HepG2 (cell line): ENCODE data around the gene HYAL1. TPM values are rescaled to one million over a fixed set of nuclear protein-coding genes. Genes with fewer than 3 reads are reported as not detected.
A peak's percentile ranks its signal among the peaks of the same experiment; 100 is the strongest.

ENCODE experiments used
- ATAC-seq: fragments of 200-7000 bp; cut with Tn5 transposase; 3 replicates; pipeline ENCODE4 v1.9.1; 2020; ENCODE audit warnings: mild to moderate bottlenecking, moderate library complexity
- BruUV-seq: library from RNA; stranded (reverse); fragments of 400-500 nt; replicated peaks from 2 replicates; lab custom pipeline; 2021; lab: Mats Ljungman, UMichigan
- CTCF ChIA-PET: fragments of 300-600 bp; formaldehyde crosslinking; extraction: SDS; loops from one replicate; lab custom pipeline; 2021; ENCODE audit warnings: low total read pairs, inconsistent platforms, low intra/inter-chr PET ratio; lab: Yijun Ruan, JAX
- POLR2A ChIA-PET: fragments of 350-600 bp; sonication (Branson Sonifier 250); formaldehyde crosslinking; loops from one replicate; lab custom pipeline; 2020; ENCODE audit warnings: antibody characterized with exemption, inconsistent platforms; lab: Yijun Ruan, JAX
- DNase-seq: peaks from one replicate; pipeline ENCODE4 v3.0.0-alpha.2; 2015; ENCODE audit warnings: low spot score
- FAIRE-seq: peaks from 3 replicates; lab custom pipeline; 2011; peaks lifted over from hg19 to GRCh38; lab: Jason Lieb, UNC
- H2AFZ ChIP-seq: one replicate; pipeline ENCODE4 v1.6.1; 2011; ENCODE audit warnings: low read length, inconsistent platforms
- H3K27ac ChIP-seq: fragments of 300-600 bp; 3 replicates; pipeline ENCODE4 v1.8.0; 2011; ENCODE audit warnings: mixed run types, mild to moderate bottlenecking, mixed read lengths, low read length, inconsistent platforms; ENCODE audit not compliant: insufficient read depth; ENCODE audit errors: extremely low read length
- H3K27me3 ChIP-seq, 2 experiments: fragments of 200-600 bp in 1 of 2; 2 replicates in 1 of 2; 3 replicates in 1 of 2; pipeline versions ENCODE4 v1.6.0 to v1.8.0; 2011; ENCODE audit warnings: low read length in 2 of 2, mild to moderate bottlenecking in 2 of 2, moderate library complexity in 2 of 2, inconsistent platforms in 1 of 2; ENCODE audit not compliant: insufficient read depth in 2 of 2, control insufficient read depth in 1 of 2
- H3K36me3 ChIP-seq, 2 experiments: fragments of 200-600 bp in 1 of 2; replicated peaks in 1 of 2; 2 replicates in 1 of 2; 3 replicates in 1 of 2; pipeline versions ENCODE4 v1.5.1 to v1.8.0; 2011; ENCODE audit warnings: low read length in 2 of 2, inconsistent platforms in 1 of 2; ENCODE audit not compliant: insufficient read depth in 2 of 2, control insufficient read depth in 1 of 2
- H3K4me1 ChIP-seq: 2 replicates; pipeline ENCODE4 v1.5.1; 2012; ENCODE audit warnings: low read length, inconsistent platforms; ENCODE audit not compliant: insufficient read depth
- H3K4me2 ChIP-seq: 2 replicates; pipeline ENCODE4 v1.6.0; 2011; ENCODE audit warnings: low read depth, low read length, inconsistent platforms
- H3K4me3 ChIP-seq, 3 experiments: fragments of 200-600 bp in 1 of 3; sonication (generic), shearing (Covaris generic) in 1 of 3; replicated peaks in 1 of 3; 2 replicates each; pipeline ENCODE4 v1.5.1; 2011 to 2016; ENCODE audit warnings: low read length in 3 of 3, inconsistent platforms in 2 of 3, low read depth in 2 of 3, mild to moderate bottlenecking in 2 of 3, control low read depth in 1 of 3, mixed read lengths in 1 of 3; ENCODE audit not compliant: insufficient read depth in 1 of 3
- H3K79me2 ChIP-seq: one replicate; pipeline ENCODE4 v1.6.1; 2011; ENCODE audit warnings: low read length, inconsistent platforms; ENCODE audit not compliant: insufficient read depth
- H3K9ac ChIP-seq: 2 replicates; pipeline ENCODE4 v1.6.0; 2011; ENCODE audit warnings: mild to moderate bottlenecking, low read depth, low read length, inconsistent platforms; ENCODE audit not compliant: insufficient read depth
- H3K9me3 ChIP-seq: 2 replicates; pipeline ENCODE4 v1.5.1; 2012; ENCODE audit warnings: mild to moderate bottlenecking, low read length
- H4K20me1 ChIP-seq: 2 replicates; pipeline ENCODE4 v1.6.0; 2011; ENCODE audit warnings: inconsistent platforms, mild to moderate bottlenecking, low read length, moderate library complexity; ENCODE audit not compliant: insufficient read depth
- ARNTL ChIP-seq: sonication (generic); formaldehyde crosslinking; IDR thresholded peaks from 2 replicates; pipeline ENCODE4 v1.4.0; 2020; ENCODE audit warnings: mild to moderate bottlenecking, missing genetic modification reagents
- RAD51 ChIP-seq: fragments of 450-650 bp; IDR thresholded peaks from 2 replicates; pipeline ENCODE4 v1.6.1; 2016; ENCODE audit warnings: borderline replicate concordance
- SMARCE1 ChIP-seq: fragments of 450-650 bp; IDR thresholded peaks from 2 replicates; pipeline ENCODE4 v1.6.1; 2017; ENCODE audit warnings: borderline replicate concordance
- ZNF292 ChIP-seq: sonication (generic); formaldehyde crosslinking; IDR thresholded peaks from 2 replicates; pipeline ENCODE4 v1.8.1; 2022; ENCODE audit warnings: mild to moderate bottlenecking, low read depth, missing genetic modification reagents, borderline replicate concordance
- ZNF629 ChIP-seq: sonication (generic); formaldehyde crosslinking; conservative IDR thresholded peaks from 2 replicates; pipeline ENCODE4 v1.5.0; 2020; ENCODE audit warnings: missing genetic modification reagents
- WGBS: methylation state at CpG from one replicate; pipeline ENCODE4 v1.1.6; 2017; ENCODE audit warnings: low lambda C conversion rate; 5-methylcytosine and 5-hydroxymethylcytosine counted together
- in situ Hi-C: cut with HindIII; loops from 2 replicates; pipeline ENCODE4 v1.10.0; 2017; ENCODE audit warnings: low pct_unique_long_range_greater_than_20kb; ENCODE audit not compliant: extremely low pct_ligation_motif_present
- intact Hi-C: fragments of 100-400 bp; cut with micrococcal nuclease; formaldehyde crosslinking; loops from one replicate; pipeline ENCODE4 v1.10.0; 2022; ENCODE audit not compliant: unreplicated experiment
- polyA plus RNA-seq, 8 experiments: library from polyadenylated mRNA; depleted of rRNA in 3 of 8; stranded (reverse) in 7 of 8; unstranded in 1 of 8; fragments of >200 nt; fragmentation: Illumina TruSeq in 4 of 8; extraction: Trizol in 4 of 8; gene quantifications; 2 replicates each; pipeline versions ENCODE4 v1.2.1 to v1.2.3, GENCODE V29; 2011 to 2016; ENCODE audit warnings: low read depth in 4 of 8, missing spikeins in 1 of 8, mixed read lengths in 1 of 8; ENCODE audit not compliant: insufficient read depth in 1 of 8
- total RNA-seq, 5 experiments: library from RNA; depleted of rRNA; stranded (reverse); fragments of >200 nt; fragmentation: Illumina TruSeq; extraction: Trizol; gene quantifications; 2 replicates each; pipeline ENCODE4 v1.2.3, GENCODE V29; 2016; ENCODE audit warnings: low read depth in 1 of 5
- TF ChIP-seq, protein P1 (sequence below): sonication (generic); formaldehyde crosslinking; IDR thresholded peaks from 2 replicates; pipeline ENCODE4 v1.5.1; 2020; ENCODE audit warnings: mild to moderate bottlenecking, missing genetic modification reagents, borderline replicate concordance

HYAL1 gene
- total and polyA plus RNA-seq, 2 of the 13 experiments (the other 11 are each of a cell fraction or from before 2014, with no cell fraction given) = 76.5 to 193 TPM

DNA sequence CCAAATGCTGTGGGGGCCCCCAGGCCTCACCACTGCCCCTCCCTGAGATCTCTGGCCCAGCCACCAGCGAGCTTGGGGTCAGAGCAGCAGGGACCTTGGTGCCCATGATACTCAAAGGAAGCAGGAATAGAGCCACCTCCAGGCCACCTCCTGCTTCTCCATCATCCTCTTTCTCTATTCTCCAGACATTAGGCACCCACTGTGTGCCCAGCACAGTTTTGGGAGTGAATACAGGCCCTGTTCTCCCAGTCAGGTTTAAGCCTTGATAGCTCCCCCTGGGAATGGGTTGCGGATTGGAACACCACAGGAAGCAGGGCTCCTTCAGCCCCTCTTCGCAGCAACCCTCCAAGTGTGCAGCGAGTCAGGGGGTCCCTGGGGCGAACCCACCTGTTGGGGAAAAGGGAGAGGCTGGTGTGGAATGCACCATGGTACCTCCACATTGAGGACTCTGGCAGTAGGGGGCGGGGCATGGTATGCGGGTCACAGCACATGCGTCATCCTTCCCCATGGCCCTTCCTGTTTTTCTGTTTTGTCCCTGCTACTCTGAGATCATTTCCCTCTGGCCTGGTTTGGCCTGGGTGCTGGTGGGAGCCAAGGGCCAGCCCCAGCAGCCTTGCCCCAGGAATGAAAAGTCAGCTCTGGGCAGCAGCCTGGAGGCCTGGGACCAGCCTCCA lies 48.7 kb downstream of the HYAL1 start (continued):
- TF ChIP-seq ZNF292 (CRISPR knock-in tag) (no peak), ARNTL (CRISPR knock-in tag) (no peak)

DNA sequence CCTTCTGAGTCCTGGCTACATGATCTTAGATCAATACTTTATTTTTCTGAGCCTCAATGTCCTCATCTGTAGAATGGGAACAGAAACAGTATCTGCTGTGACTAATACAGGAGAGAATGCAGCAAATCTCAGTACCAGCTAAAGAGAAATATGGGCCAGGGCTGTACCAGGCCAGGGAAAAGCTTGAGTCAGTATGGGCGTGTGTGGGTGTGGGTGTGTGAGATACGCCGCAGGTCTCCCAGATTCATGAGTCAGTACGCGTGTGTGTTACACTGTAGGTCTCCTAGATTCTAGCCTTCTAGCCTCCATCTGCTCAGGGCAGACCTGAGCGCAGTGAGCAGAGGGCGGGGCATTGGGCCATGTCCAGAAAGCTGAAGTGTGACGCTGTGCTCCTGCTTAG lies 52.2 kb downstream of the HYAL1 start:
- peaks cover 5 to 20% of the 10 kb centered on the region in 2 experiments; a peak in 4 of 5 replicates for H3K36me3 ChIP-seq
- intact Hi-C loops (no loop called here), in situ Hi-C loops (no loop called here)
- no peak overlapping the region for H3K4me2 ChIP-seq
- no peak overlapping the region for H3K9ac ChIP-seq
- 98% methylated on average over 8 of the region's 8 CpGs for WGBS
- FAIRE-seq (no peak), DNase-seq (no peak), ATAC-seq (no peak)
- no peaks in the 10 kb centered on the region for H3K9me3 ChIP-seq
- H3K27ac ChIP-seq = no peak overlapping the region
- POLR2A ChIA-PET = interaction anchor here (1.2 to 3.2 kb wide), 2 partner anchors 9 to 15 kb away, joined by 7 to 12 read pairs; partner anchors contain the start of gene GNAI2
- no peaks in the 10 kb centered on the region for H3K27me3 ChIP-seq
- CTCF ChIA-PET = no interaction called here
- H4K20me1 ChIP-seq = no peaks in the 10 kb centered on the region
- H3K4me1 ChIP-seq = peaks cover 16% of the 10 kb centered on the region
- peaks cover 19% of the 10 kb centered on the region for H3K79me2 ChIP-seq
- no peak overlapping the region for H3K4me3 ChIP-seq
- H2AFZ ChIP-seq = no peak overlapping the region
- no TSS peak for BruUV-seq
- TF ChIP-seq ZNF629 (CRISPR knock-in tag) (peak; percentile 76), SMARCE1 (no peak)
- TF ChIP-seq, all 625 proteins: peak for 1

DNA sequence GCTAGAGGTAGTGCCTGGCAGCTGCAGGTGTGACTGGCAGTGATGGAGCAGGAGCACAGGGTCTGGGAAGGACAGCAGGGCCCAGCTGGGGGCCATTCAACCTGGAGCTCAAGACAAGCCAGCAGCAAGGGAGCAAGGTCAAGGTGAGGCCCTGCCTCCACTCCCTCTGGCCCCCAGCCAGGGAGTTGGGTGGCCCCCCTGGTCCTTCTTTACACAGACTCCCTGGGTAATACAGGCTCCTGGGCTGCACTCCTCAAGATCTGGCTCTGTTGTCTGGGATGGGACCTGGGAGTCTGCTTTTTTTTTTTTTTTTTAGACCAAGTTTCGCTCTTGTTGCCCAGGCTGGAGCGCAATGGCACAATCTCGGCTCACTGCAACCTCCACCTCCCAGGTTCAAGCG lies 52.9 kb downstream of the HYAL1 start:
- Histone ChIP-seq H3K36me3 (peaks cover 4 to 18% of the 10 kb centered on the region in 2 experiments; a peak in 4 of 5 replicates), H2AFZ (no peak overlapping the region), H4K20me1 (no peaks in the 10 kb centered on the region), H3K4me1 (peaks cover 23% of the 10 kb centered on the region), H3K27ac (no peak overlapping the region), H3K4me3 (no peak overlapping the region), H3K79me2 (peaks cover 20% of the 10 kb centered on the region), H3K4me2 (no peak overlapping the region), H3K9me3 (no peaks in the 10 kb centered on the region), H3K9ac (no peak overlapping the region), H3K27me3 (no peaks in the 10 kb centered on the region)
- intact Hi-C loops (no loop called here), in situ Hi-C loops (no loop called here)
- WGBS = 95% methylated on average over 4 of the region's 4 CpGs
- DNase-seq (no peak), FAIRE-seq (no peak), ATAC-seq (no peak)
- no TSS peak for BruUV-seq
- POLR2A ChIA-PET = interaction anchor here (1.2 to 3.2 kb wide), 4 partner anchors 9 to 15 kb away, joined by 3 to 12 read pairs (median 5); partner anchors contain the start of gene GNAI2
- CTCF ChIA-PET = no interaction called here
- no peak for TF ChIP-seq RAD51
- TF ChIP-seq, protein P1, sequence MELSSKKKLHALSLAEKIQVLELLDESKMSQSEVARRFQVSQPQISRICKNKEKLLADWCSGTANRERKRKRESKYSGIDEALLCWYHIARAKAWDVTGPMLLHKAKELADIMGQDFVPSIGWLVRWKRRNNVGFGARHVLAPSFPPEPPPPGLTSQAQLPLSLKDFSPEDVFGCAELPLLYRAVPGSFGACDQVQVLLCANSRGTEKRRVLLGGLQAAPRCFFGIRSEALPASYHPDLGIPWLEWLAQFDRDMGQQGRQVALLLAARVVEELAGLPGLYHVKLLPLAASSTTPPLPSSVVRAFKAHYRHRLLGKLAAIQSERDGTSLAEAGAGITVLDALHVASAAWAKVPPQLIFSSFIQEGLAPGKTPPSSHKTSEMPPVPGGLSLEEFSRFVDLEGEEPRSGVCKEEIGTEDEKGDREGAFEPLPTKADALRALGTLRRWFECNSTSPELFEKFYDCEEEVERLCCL (CRISPR knock-in tag) = no peak
